Measurements from ENCODE around the gene STIL.
"Not testable (repeated sequence)": the region's sequence is repeated elsewhere in the genome, so short reads cannot be mapped to it uniquely, and the experiment has no call there.

The STIL gene

GRCh38 chr1:47317841-47318240 is 3.9 kb upstream of the STIL start:
- DNase-seq = no peak

GRCh38 chr1:47309427-47309826 is 4.5 kb downstream of the STIL start:
- no peak for DNase-seq

- no peak for DNase-seq
Observed at GRCh38 chr1:47302472-47302871, 11.5 kb downstream of the STIL start.

GRCh38 chr1:47298025-47298699 is 15.8 kb downstream of the STIL start:
- no peak for DNase-seq

- DNase-seq = no peak
Observed at GRCh38 chr1:47295579-47295978, 18.4 kb downstream of the STIL start.

- DNase-seq = not testable (repeated sequence)
Observed at GRCh38 chr1:47294863-47295262, 19.1 kb downstream of the STIL start.

GRCh38 chr1:47288116-47288515 is 25.8 kb downstream of the STIL start:
- DNase-seq = not testable (repeated sequence)

GRCh38 chr1:47280142-47280541 is 33.8 kb downstream of the STIL start:
- no peak for DNase-seq

GRCh38 chr1:47276850-47277249 is 37.1 kb downstream of the STIL start:
- DNase-seq = no peak

- not testable (repeated sequence) for DNase-seq
Observed at GRCh38 chr1:47275811-47276210, 38.1 kb downstream of the STIL start.

GRCh38 chr1:47265529-47265928 is 48.4 kb downstream of the STIL start:
- not testable (repeated sequence) for DNase-seq

GRCh38 chr1:47262787-47263413 is 51.0 kb downstream of the STIL start:
- DNase-seq = no peak

- no peak for DNase-seq
Observed at GRCh38 chr1:47257224-47257623, 56.7 kb downstream of the STIL start.

GRCh38 chr1:47252795-47253194 is 61.2 kb downstream of the STIL start:
- no peak for DNase-seq

- no peak for DNase-seq
Observed at GRCh38 chr1:47252369-47252768, 61.6 kb downstream of the STIL start.

GRCh38 chr1:47249755-47250154 is 64.2 kb downstream of the STIL start:
- DNase-seq = no peak

- no peak for DNase-seq
Observed at GRCh38 chr1:47244339-47244862, 69.5 kb downstream of the STIL start.

GRCh38 chr1:47243910-47244309 is 70.0 kb downstream of the STIL start:
- DNase-seq = no peak

GRCh38 chr1:47241114-47242113 is 72.5 kb downstream of the STIL start:
- no peak for DNase-seq

GRCh38 chr1:47238935-47239592 is 74.9 kb downstream of the STIL start:
- DNase-seq = no peak

- no peak for DNase-seq
Observed at GRCh38 chr1:47235806-47236205, 78.1 kb downstream of the STIL start.

GRCh38 chr1:47235241-47235681 is 78.7 kb downstream of the STIL start:
- no peak for DNase-seq

- DNase-seq = no peak
Observed at GRCh38 chr1:47233186-47233585, 80.8 kb downstream of the STIL start.

All from DMS79 treated with DMSO at 0.1 percent for 48 hours (cell line).